Hepatocyte (in vitro differentiated cells): ENCODE data around the gene KCP. TPM values are rescaled to one million over a fixed set of nuclear protein-coding genes. Genes with fewer than 3 reads are reported as not detected.

Experiments
- DNase-seq: peaks from one replicate; pipeline ENCODE4 v3.0.0-alpha.2; 2016; ENCODE audit warnings: low spot score
- H2AFZ ChIP-seq: fragments of 200-600 bp; sonication (generic); 2 replicates; pipeline ENCODE4 v1.6.0; 2016; ENCODE audit warnings: antibody characterized with exemption, mild to moderate bottlenecking
- H3K27ac ChIP-seq: fragments of 200-600 bp; sonication (generic); 2 replicates; pipeline ENCODE4 v1.5.1; 2016; ENCODE audit warnings: mild to moderate bottlenecking
- H3K27me3 ChIP-seq: fragments of 200-600 bp; sonication (generic); 2 replicates; pipeline ENCODE4 v1.6.1; 2016
- H3K36me3 ChIP-seq: fragments of 200-600 bp; sonication (generic); replicated peaks from 2 replicates; pipeline ENCODE4 v1.5.1; 2016; ENCODE audit warnings: low read depth; ENCODE audit not compliant: insufficient read depth
- H3K4me1 ChIP-seq: fragments of 200-600 bp; sonication (generic); 2 replicates; pipeline ENCODE4 v1.5.1; 2016; ENCODE audit warnings: mild to moderate bottlenecking, moderate library complexity; ENCODE audit not compliant: insufficient read depth
- H3K4me2 ChIP-seq: fragments of 200-600 bp; sonication (generic); 2 replicates; pipeline ENCODE4 v1.6.0; 2016
- H3K4me3 ChIP-seq: fragments of 200-600 bp; sonication (generic); 2 replicates; pipeline ENCODE4 v1.5.1; 2016; ENCODE audit warnings: mild to moderate bottlenecking
- H3K79me2 ChIP-seq: fragments of 200-600 bp; sonication (generic); 2 replicates; pipeline ENCODE4 v1.6.0; 2017; ENCODE audit warnings: mild to moderate bottlenecking
- H3K9me2 ChIP-seq: fragments of 200-600 bp; sonication (generic); replicated peaks from 2 replicates; pipeline ENCODE4 v1.6.0; 2017; ENCODE audit warnings: mild to moderate bottlenecking; ENCODE audit not compliant: insufficient read depth
- H3K9me3 ChIP-seq: fragments of 200-600 bp; sonication (generic); 2 replicates; pipeline ENCODE4 v1.5.1; 2016; ENCODE audit warnings: low read depth, mild to moderate bottlenecking
- H4K20me1 ChIP-seq: fragments of 200-600 bp; sonication (generic); 2 replicates; pipeline ENCODE4 v1.6.0; 2016; ENCODE audit warnings: mild to moderate bottlenecking; ENCODE audit not compliant: insufficient read depth, poor library complexity, severe bottlenecking
- EZH2 ChIP-seq: fragments of 200-600 bp; sonication (generic); IDR thresholded peaks from 2 replicates; pipeline ENCODE4 v1.6.1; 2016; ENCODE audit warnings: antibody characterized with exemption, mild to moderate bottlenecking, borderline replicate concordance
- EZH2phosphoT487 ChIP-seq: fragments of 200-600 bp; sonication (generic); IDR thresholded peaks from one replicate; pipeline ENCODE4 v1.6.1; 2018; ENCODE audit warnings: antibody characterized with exemption, mild to moderate bottlenecking, low read depth, moderate library complexity; ENCODE audit not compliant: unreplicated experiment, severe bottlenecking
- WGBS: methylation state at CpG from one replicate; pipeline ENCODE4 v1.1.6; 2016; ENCODE audit warnings: low lambda C conversion rate; ENCODE audit errors: missing lambda C conversion rate; 5-methylcytosine and 5-hydroxymethylcytosine counted together
- polyA plus RNA-seq: library from polyadenylated mRNA; unstranded; fragments of >200 nt; fragmentation: Nextera tagmentation; extraction: Ambion mirVana; gene quantifications from 2 replicates; pipeline ENCODE4 v1.2.1, GENCODE V29; 2016
- total RNA-seq: library from RNA; depleted of rRNA; stranded (reverse); fragments of >200 nt; gene quantifications from 2 replicates; pipeline ENCODE4 v1.2.3, GENCODE V29; 2014
- TF ChIP-seq, protein P1 (sequence below): fragments of 200-600 bp; sonication (generic); IDR thresholded peaks from 2 replicates; pipeline ENCODE4 v1.5.1; 2016; ENCODE audit warnings: antibody characterized with exemption, mild to moderate bottlenecking; ENCODE audit not compliant: poor library complexity

KCP gene
- total and polyA plus RNA-seq, 2 experiments from 2014 or later = 0.40 to 2.4 TPM

GRCh38 chr7:128867241-128867640 lies 43.3 kb downstream of the KCP start:
- H4K20me1 ChIP-seq = peaks cover 52% of the 10 kb centered on the region

GRCh38 chr7:128865996-128866877 lies 44.3 kb downstream of the KCP start:
- no peaks in the 10 kb centered on the region for H3K36me3 ChIP-seq
- H3K27ac ChIP-seq = no peak overlapping the region
- no peak overlapping the region for H2AFZ ChIP-seq
- H3K4me2 ChIP-seq = no peak overlapping the region
- no peak for DNase-seq
- no peak overlapping the region for H3K4me3 ChIP-seq
- peaks cover 23% of the 10 kb centered on the region for H3K4me1 ChIP-seq
- no peaks in the 10 kb centered on the region for H3K9me3 ChIP-seq
- peaks cover 29% of the 10 kb centered on the region for H3K79me2 ChIP-seq
- H4K20me1 ChIP-seq = peaks cover 52% of the 10 kb centered on the region
- no peaks in the 10 kb centered on the region for H3K9me2 ChIP-seq
- 97% methylated on average over 24 of the region's 27 CpGs for WGBS
- TF ChIP-seq EZH2phosphoT487 (no peak), EZH2 (no peak)
- TF ChIP-seq, protein P1, sequence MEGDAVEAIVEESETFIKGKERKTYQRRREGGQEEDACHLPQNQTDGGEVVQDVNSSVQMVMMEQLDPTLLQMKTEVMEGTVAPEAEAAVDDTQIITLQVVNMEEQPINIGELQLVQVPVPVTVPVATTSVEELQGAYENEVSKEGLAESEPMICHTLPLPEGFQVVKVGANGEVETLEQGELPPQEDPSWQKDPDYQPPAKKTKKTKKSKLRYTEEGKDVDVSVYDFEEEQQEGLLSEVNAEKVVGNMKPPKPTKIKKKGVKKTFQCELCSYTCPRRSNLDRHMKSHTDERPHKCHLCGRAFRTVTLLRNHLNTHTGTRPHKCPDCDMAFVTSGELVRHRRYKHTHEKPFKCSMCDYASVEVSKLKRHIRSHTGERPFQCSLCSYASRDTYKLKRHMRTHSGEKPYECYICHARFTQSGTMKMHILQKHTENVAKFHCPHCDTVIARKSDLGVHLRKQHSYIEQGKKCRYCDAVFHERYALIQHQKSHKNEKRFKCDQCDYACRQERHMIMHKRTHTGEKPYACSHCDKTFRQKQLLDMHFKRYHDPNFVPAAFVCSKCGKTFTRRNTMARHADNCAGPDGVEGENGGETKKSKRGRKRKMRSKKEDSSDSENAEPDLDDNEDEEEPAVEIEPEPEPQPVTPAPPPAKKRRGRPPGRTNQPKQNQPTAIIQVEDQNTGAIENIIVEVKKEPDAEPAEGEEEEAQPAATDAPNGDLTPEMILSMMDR = no peak
- peaks cover 7% of the 10 kb centered on the region for H3K27me3 ChIP-seq

More at GRCh38 chr7:128867241-128867640, 43.3 kb downstream of the KCP start:
- 86% methylated on average over 4 of the region's 4 CpGs for WGBS
- Histone ChIP-seq H3K27me3 (peaks cover 7% of the 10 kb centered on the region), H3K9me2 (no peaks in the 10 kb centered on the region), H3K36me3 (no peaks in the 10 kb centered on the region), H3K79me2 (peaks cover 29% of the 10 kb centered on the region), H3K4me1 (peaks cover 23% of the 10 kb centered on the region), H3K27ac (no peak overlapping the region), H2AFZ (no peak overlapping the region), H3K9me3 (no peaks in the 10 kb centered on the region), H3K4me3 (no peak overlapping the region), H3K4me2 (no peak overlapping the region)
- TF ChIP-seq EZH2phosphoT487 = no peak
- TF ChIP-seq, protein P1 = no peak
- no peak for TF ChIP-seq EZH2
- no peak for DNase-seq

DNA sequence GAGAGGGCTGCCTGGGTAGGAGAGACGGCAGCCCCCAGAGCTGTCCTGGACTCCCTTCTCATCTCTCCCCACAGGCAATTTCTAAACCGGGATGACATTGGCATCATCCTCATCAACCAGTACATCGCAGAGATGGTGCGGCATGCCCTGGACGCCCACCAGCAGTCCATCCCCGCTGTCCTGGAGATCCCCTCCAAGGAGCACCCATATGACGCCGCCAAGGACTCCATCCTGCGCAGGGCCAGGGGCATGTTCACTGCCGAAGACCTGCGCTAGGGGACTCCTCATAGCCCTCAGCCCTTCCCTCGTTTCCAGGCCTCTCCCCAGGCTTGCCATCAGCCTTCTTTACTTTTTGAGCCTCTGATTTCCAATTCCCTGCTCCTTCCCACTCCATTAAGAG lies 45.2 kb downstream of the KCP start:
- H3K9me3 ChIP-seq = no peaks in the 10 kb centered on the region
- H3K4me2 ChIP-seq = no peak overlapping the region
- no peaks in the 10 kb centered on the region for H3K36me3 ChIP-seq
- H3K27me3 ChIP-seq = peaks cover 4% of the 10 kb centered on the region
- no peak for DNase-seq
- WGBS = 97% methylated on average over 12 of the region's 12 CpGs
- no peak overlapping the region for H2AFZ ChIP-seq
- peaks cover 52% of the 10 kb centered on the region for H4K20me1 ChIP-seq
- peaks cover 23% of the 10 kb centered on the region for H3K4me1 ChIP-seq
- H3K9me2 ChIP-seq = no peaks in the 10 kb centered on the region
- no peak overlapping the region for H3K4me3 ChIP-seq
- no peak overlapping the region for H3K27ac ChIP-seq
- TF ChIP-seq, protein P1 = no peak
- no peak for TF ChIP-seq EZH2
- no peak for TF ChIP-seq EZH2phosphoT487
- H3K79me2 ChIP-seq = peaks cover 29% of the 10 kb centered on the region
